Endothelial cell of umbilical vein (primary cell): ENCODE results near the gene HOXD10.

Experiments used
- EZH2 ChIP-seq: IDR thresholded peaks from 2 replicates; pipeline ENCODE4 v1.6.1; 2012; ENCODE audit warnings: borderline replicate concordance, low read depth, mild to moderate bottlenecking, moderate library complexity, low read length, inconsistent platforms; ENCODE audit not compliant: severe bottlenecking
- FOS ChIP-seq: IDR thresholded peaks from 2 replicates; pipeline ENCODE4 v1.6.1; 2011; ENCODE audit warnings: mild to moderate bottlenecking, low read length, moderate library complexity, borderline replicate concordance; ENCODE audit not compliant: insufficient read depth
- JUN ChIP-seq: IDR thresholded peaks from 2 replicates; pipeline ENCODE4 v1.6.1; 2011; ENCODE audit warnings: borderline replicate concordance, low read depth; ENCODE audit not compliant: insufficient read length, insufficient read depth
- MYC ChIP-seq: IDR thresholded peaks from one replicate; pipeline ENCODE4 v1.6.1; 2011; ENCODE audit warnings: mild to moderate bottlenecking, low read depth, low read length
- POLR2A ChIP-seq: IDR thresholded peaks from 2 replicates; pipeline ENCODE4 v1.6.1; 2012; ENCODE audit warnings: low read depth, mild to moderate bottlenecking, control low read depth, low read length
- POLR2AphosphoS5 ChIP-seq: IDR thresholded peaks from 2 replicates; pipeline ENCODE4 v1.6.1; 2012; ENCODE audit warnings: low read depth, mild to moderate bottlenecking, control low read depth, low read length, moderate library complexity; ENCODE audit not compliant: insufficient read depth
- TF ChIP-seq, protein P1 (sequence below), 2 donors: IDR thresholded peaks; 1 replicate in 1 of 2; 2 replicates in 1 of 2; pipeline ENCODE4 v1.5.1; 2011; ENCODE audit warnings: low read length in 2 of 2, mild to moderate bottlenecking in 2 of 2, moderate library complexity in 2 of 2, control low read depth in 1 of 2, inconsistent platforms in 1 of 2, low read depth in 1 of 2; ENCODE audit not compliant: insufficient read depth in 1 of 2; ENCODE audit errors: extremely low read depth in 1 of 2

- TF ChIP-seq, protein P1, sequence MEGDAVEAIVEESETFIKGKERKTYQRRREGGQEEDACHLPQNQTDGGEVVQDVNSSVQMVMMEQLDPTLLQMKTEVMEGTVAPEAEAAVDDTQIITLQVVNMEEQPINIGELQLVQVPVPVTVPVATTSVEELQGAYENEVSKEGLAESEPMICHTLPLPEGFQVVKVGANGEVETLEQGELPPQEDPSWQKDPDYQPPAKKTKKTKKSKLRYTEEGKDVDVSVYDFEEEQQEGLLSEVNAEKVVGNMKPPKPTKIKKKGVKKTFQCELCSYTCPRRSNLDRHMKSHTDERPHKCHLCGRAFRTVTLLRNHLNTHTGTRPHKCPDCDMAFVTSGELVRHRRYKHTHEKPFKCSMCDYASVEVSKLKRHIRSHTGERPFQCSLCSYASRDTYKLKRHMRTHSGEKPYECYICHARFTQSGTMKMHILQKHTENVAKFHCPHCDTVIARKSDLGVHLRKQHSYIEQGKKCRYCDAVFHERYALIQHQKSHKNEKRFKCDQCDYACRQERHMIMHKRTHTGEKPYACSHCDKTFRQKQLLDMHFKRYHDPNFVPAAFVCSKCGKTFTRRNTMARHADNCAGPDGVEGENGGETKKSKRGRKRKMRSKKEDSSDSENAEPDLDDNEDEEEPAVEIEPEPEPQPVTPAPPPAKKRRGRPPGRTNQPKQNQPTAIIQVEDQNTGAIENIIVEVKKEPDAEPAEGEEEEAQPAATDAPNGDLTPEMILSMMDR (IDR thresholded peaks at IDR 0.05; ENCODE audit: extremely low read depth in 1 of 2, insufficient read depth in 1 of 2, low read depth in 1 of 2, low read length in 2 of 2): no peak
- TF ChIP-seq POLR2A: no peak
- no peak for TF ChIP-seq POLR2AphosphoS5
- peak; percentile 71 for TF ChIP-seq EZH2
- TF ChIP-seq FOS: no peak
- TF ChIP-seq MYC: no peak
- TF ChIP-seq JUN: no peak
These were observed 18.0 kb upstream of the HOXD10 start for GRCh38 chr2:176098366-176099158.
